ENCODE results near the gene RAB6A.

The RAB6A gene

GRCh38 chr11:73637012-73637411, 123.9 kb downstream of the RAB6A start:
- no peak for TF ChIP-seq CTCF (IDR thresholded peaks at IDR 0.05; ENCODE audit: insufficient read depth, low read length, missing control alignments)
- no peak overlapping the region for H3K4me3 ChIP-seq (ENCODE audit: low read depth, low read length)
- DNase-seq (ENCODE audit: low read depth, low spot score) = no peak
- CTCF ChIA-PET = interaction anchor here (1.2 to 6.5 kb wide), 4 partner anchors 12 to 330 kb away, joined by 3 to 66 read pairs (median 6); no protein-coding TSS in a partner anchor
- POLR2A ChIA-PET = no interaction called here

- TF ChIP-seq CTCF (IDR thresholded peaks at IDR 0.05; ENCODE audit: insufficient read depth, low read length, missing control alignments) = no peak
- no peak for DNase-seq (ENCODE audit: low read depth, low spot score)
- no peak overlapping the region for H3K4me3 ChIP-seq (ENCODE audit: low read depth, low read length)
- ChIA-PET CTCF (interaction anchor here (1.1 to 6.5 kb wide), 5 partner anchors 9 to 329 kb away, joined by 3 to 66 read pairs (median 3); no protein-coding TSS in a partner anchor), POLR2A (no interaction called here)
Observed at GRCh38 chr11:73636249-73636648, 124.6 kb downstream of the RAB6A start.

- no peak overlapping the region for H3K4me3 ChIP-seq (ENCODE audit: low read depth, low read length)
- no peak for DNase-seq (ENCODE audit: low read depth, low spot score)
- TF ChIP-seq CTCF (IDR thresholded peaks at IDR 0.05; ENCODE audit: insufficient read depth, low read length, missing control alignments) = no peak
- ChIA-PET CTCF (interaction anchor here (1.1 to 6.5 kb wide), 4 partner anchors 10 to 25 kb away, joined by 3 to 66 read pairs (median 6); no protein-coding TSS in a partner anchor), POLR2A (no interaction called here)
Observed at GRCh38 chr11:73635721-73636120, 125.2 kb downstream of the RAB6A start.

GRCh38 chr11:73633999-73634398, 126.9 kb downstream of the RAB6A start:
- no peak overlapping the region for H3K4me3 ChIP-seq (ENCODE audit: low read depth, low read length)
- DNase-seq (ENCODE audit: low read depth, low spot score) = no peak
- POLR2A ChIA-PET = no interaction called here
- CTCF ChIA-PET = interaction anchor here (6.5 kb wide), 1 partner anchor 9 kb away, joined by 66 read pairs; no protein-coding TSS in a partner anchor
- no peak for TF ChIP-seq CTCF (IDR thresholded peaks at IDR 0.05; ENCODE audit: insufficient read depth, low read length, missing control alignments)

- CTCF ChIA-PET = interaction anchor here (6.5 kb wide), 1 partner anchor 8 kb away, joined by 66 read pairs; no protein-coding TSS in a partner anchor
- no peak for DNase-seq (ENCODE audit: low read depth, low spot score)
- POLR2A ChIA-PET = no interaction called here
- no peak for TF ChIP-seq CTCF (IDR thresholded peaks at IDR 0.05; ENCODE audit: insufficient read depth, low read length, missing control alignments)
- no peak overlapping the region for H3K4me3 ChIP-seq (ENCODE audit: low read depth, low read length)
Observed at GRCh38 chr11:73632996-73633395, 127.9 kb downstream of the RAB6A start.

- CTCF ChIA-PET = interaction anchor here (1.0 to 3.2 kb wide), 2 partner anchors 32 to 302 kb away, joined by 3 to 24 read pairs; no protein-coding TSS in a partner anchor
- no peak overlapping the region for H3K4me3 ChIP-seq (ENCODE audit: low read depth, low read length)
- POLR2A ChIA-PET = no interaction called here
- no peak for TF ChIP-seq CTCF (IDR thresholded peaks at IDR 0.05; ENCODE audit: insufficient read depth, low read length, missing control alignments)
- no peak for DNase-seq (ENCODE audit: low read depth, low spot score)
Observed at GRCh38 chr11:73629907-73630306, 131.0 kb downstream of the RAB6A start.
